HFF-Myc (cell line): Measurements from ENCODE around the gene DOCK1.

ENCODE experiments used
- DNase-seq: peaks from one replicate; pipeline ENCODE4 v3.0.0-alpha.2; 2011; ENCODE audit warnings: low read depth; ENCODE audit errors: extremely low read depth
- H3K4me3 ChIP-seq: replicated peaks from 2 replicates; pipeline ENCODE4 v1.5.1; 2011; ENCODE audit warnings: low read depth, mild to moderate bottlenecking, control low read depth, low read length
- CTCF ChIP-seq: IDR thresholded peaks from 2 replicates; pipeline ENCODE4 v1.5.1; 2012; ENCODE audit warnings: mild to moderate bottlenecking, low read depth, low read length, control low read depth; ENCODE audit errors: missing control alignments

Gene DOCK1

GRCh38 chr10:127463548-127463947 lies 558.3 kb downstream of the DOCK1 start:
- DNase-seq, result no peak
- no peak overlapping the region for H3K4me3 ChIP-seq
- no peak for TF ChIP-seq CTCF

- TF ChIP-seq CTCF, result no peak
- H3K4me3 ChIP-seq, result no peak overlapping the region
- no peak for DNase-seq
Measured at GRCh38 chr10:127464561-127464960, 559.3 kb downstream of the DOCK1 start.

GRCh38 chr10:127467811-127468210 lies 562.6 kb downstream of the DOCK1 start:
- TF ChIP-seq CTCF, result no peak
- no peak for DNase-seq

GRCh38 chr10:127468632-127469031 lies 563.4 kb downstream of the DOCK1 start:
- TF ChIP-seq CTCF, result no peak
- DNase-seq, result no peak
- no peak overlapping the region for H3K4me3 ChIP-seq

More at GRCh38 chr10:127467811-127468210, 562.6 kb downstream of the DOCK1 start:
- H3K4me3 ChIP-seq, result no peak overlapping the region

- TF ChIP-seq CTCF, result no peak
- H3K4me3 ChIP-seq, result no peak overlapping the region
- DNase-seq, result no peak
Measured at GRCh38 chr10:127470911-127471310, 565.7 kb downstream of the DOCK1 start.

GRCh38 chr10:127472976-127473375 lies 567.7 kb downstream of the DOCK1 start:
- DNase-seq, result no peak
- no peak for TF ChIP-seq CTCF
- H3K4me3 ChIP-seq, result no peak overlapping the region

- no peak for TF ChIP-seq CTCF
- H3K4me3 ChIP-seq, result no peak overlapping the region
- no peak for DNase-seq
Measured at GRCh38 chr10:127474501-127474900, 569.3 kb downstream of the DOCK1 start.
